Effector CD8-positive, alpha-beta T cell (primary cell): ENCODE measurements around the gene CHMP1A.
A peak's percentile ranks its signal among the peaks of the same experiment; 100 is the strongest.
"Not testable (repeated sequence)": the region's sequence is repeated elsewhere in the genome, so short reads cannot be mapped to it uniquely, and the experiment has no call there.

Source experiments
- DNase-seq: peaks from one replicate; lab custom pipeline; 2025; lab: John Stamatoyannopoulos, UW

Gene CHMP1A

GRCh38 chr16:89691986-89692569 lies 34.6 kb upstream of the CHMP1A start:
- no peak for DNase-seq

GRCh38 chr16:89691231-89691985 lies 33.9 kb upstream of the CHMP1A start:
- no peak for DNase-seq

- DNase-seq = no peak
These were observed 32.9 kb upstream of the CHMP1A start for GRCh38 chr16:89690392-89690901.

- DNase-seq = not testable (repeated sequence)
These were observed 32.1 kb upstream of the CHMP1A start for GRCh38 chr16:89689621-89690020.

GRCh38 chr16:89689142-89689541 lies 31.6 kb upstream of the CHMP1A start:
- DNase-seq = no peak

GRCh38 chr16:89688395-89688794 lies 30.9 kb upstream of the CHMP1A start:
- DNase-seq = no peak

- no peak for DNase-seq
These were observed 29.8 kb upstream of the CHMP1A start for GRCh38 chr16:89687092-89687940.

GRCh38 chr16:89686520-89687091 lies 29.1 kb upstream of the CHMP1A start, which contains the start of gene CDK10:
Gene CDK10, plus strand, starts transcription at chr16:89686689. Its CDS starts 22 bp downstream, at chr16:89686711.
- peak; percentile 91 for DNase-seq

- no peak for DNase-seq
These were observed 28.4 kb upstream of the CHMP1A start for GRCh38 chr16:89685916-89686315.

GRCh38 chr16:89678258-89678657 lies 20.8 kb upstream of the CHMP1A start:
- no peak for DNase-seq

GRCh38 chr16:89672177-89672941 lies 14.9 kb upstream of the CHMP1A start:
- DNase-seq = no peak

- not testable (repeated sequence) for DNase-seq
These were observed 14.1 kb upstream of the CHMP1A start for GRCh38 chr16:89671565-89671964.

- no peak for DNase-seq
These were observed 13.3 kb upstream of the CHMP1A start for GRCh38 chr16:89670496-89671431.

GRCh38 chr16:89669755-89670154 lies 12.2 kb upstream of the CHMP1A start:
- DNase-seq = no peak

GRCh38 chr16:89668790-89669158 lies 11.3 kb upstream of the CHMP1A start:
- DNase-seq = no peak

GRCh38 chr16:89667633-89668032 lies 10.1 kb upstream of the CHMP1A start:
- DNase-seq = no peak

- not testable (repeated sequence) for DNase-seq
These were observed 9.5 kb upstream of the CHMP1A start for GRCh38 chr16:89667000-89667399.

GRCh38 chr16:89664238-89664637 lies 6.7 kb upstream of the CHMP1A start:
- not testable (repeated sequence) for DNase-seq

- DNase-seq = no peak
These were observed 3.7 kb upstream of the CHMP1A start for GRCh38 chr16:89661215-89661614.

- DNase-seq = no peak
These were observed 2.6 kb upstream of the CHMP1A start for GRCh38 chr16:89660146-89660545.
